NAMALWA (cell line): Measurements from ENCODE around the gene DHX15.

Experiments
- DNase-seq: peaks from one replicate; pipeline ENCODE4 v3.0.0-alpha.2; 2015; ENCODE audit warnings: low spot score

The DHX15 gene

GRCh38 chr4:24482871-24483270 is 101.5 kb downstream of the DHX15 start:
- no peak for DNase-seq

- DNase-seq = no peak
Observed at GRCh38 chr4:24477919-24478318, 106.4 kb downstream of the DHX15 start.
